AG09309 (cell line): Measurements from ENCODE around the gene ZFR.
"Not testable (repeated sequence)": the region's sequence is repeated elsewhere in the genome, so short reads cannot be mapped to it uniquely, and the experiment has no call there.

Experiments used
- DNase-seq: peaks from one replicate; pipeline ENCODE4 v3.0.0-alpha.2; 2010; ENCODE audit warnings: low read depth
- H3K4me3 ChIP-seq: 2 replicates; pipeline ENCODE4 v1.5.1; 2011; ENCODE audit warnings: mild to moderate bottlenecking, low read depth, low read length, moderate library complexity; ENCODE audit not compliant: control insufficient read depth
- CTCF ChIP-seq: IDR thresholded peaks from 2 replicates; pipeline ENCODE4 v1.5.1; 2011; ENCODE audit warnings: mild to moderate bottlenecking, low read depth, low read length, inconsistent platforms; ENCODE audit not compliant: insufficient read depth, control insufficient read depth; ENCODE audit errors: missing control alignments

The ZFR gene

GRCh38 chr5:32369542-32370155 lies 74.9 kb downstream of the ZFR start:
- no peak overlapping the region for H3K4me3 ChIP-seq
- no peak for DNase-seq
- TF ChIP-seq CTCF = no peak

- no peak for TF ChIP-seq CTCF
- no peak for DNase-seq
- no peak overlapping the region for H3K4me3 ChIP-seq
Observed at GRCh38 chr5:32369032-32369431, 75.5 kb downstream of the ZFR start.

DNA sequence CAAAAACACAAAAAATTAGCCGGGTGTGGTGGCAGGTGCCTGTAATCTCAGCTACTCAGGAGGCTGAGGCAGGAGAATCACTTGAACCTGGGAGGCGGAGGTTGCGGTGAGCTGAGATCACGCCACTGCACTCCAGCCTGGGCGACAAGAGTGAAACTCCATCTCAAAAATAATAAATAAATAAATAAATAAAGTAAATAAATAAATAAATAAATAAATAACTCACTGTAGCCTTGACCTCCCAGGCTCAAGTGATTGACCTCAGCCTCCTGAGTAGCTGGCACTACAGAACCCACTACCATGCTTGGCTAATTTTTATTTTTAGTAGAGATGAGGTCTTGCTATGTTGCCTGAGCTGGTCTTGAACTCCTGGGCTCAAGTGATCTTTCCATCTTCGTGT lies 77.3 kb downstream of the ZFR start:
- H3K4me3 ChIP-seq, DNase-seq: not testable (repeated sequence)

DNA sequence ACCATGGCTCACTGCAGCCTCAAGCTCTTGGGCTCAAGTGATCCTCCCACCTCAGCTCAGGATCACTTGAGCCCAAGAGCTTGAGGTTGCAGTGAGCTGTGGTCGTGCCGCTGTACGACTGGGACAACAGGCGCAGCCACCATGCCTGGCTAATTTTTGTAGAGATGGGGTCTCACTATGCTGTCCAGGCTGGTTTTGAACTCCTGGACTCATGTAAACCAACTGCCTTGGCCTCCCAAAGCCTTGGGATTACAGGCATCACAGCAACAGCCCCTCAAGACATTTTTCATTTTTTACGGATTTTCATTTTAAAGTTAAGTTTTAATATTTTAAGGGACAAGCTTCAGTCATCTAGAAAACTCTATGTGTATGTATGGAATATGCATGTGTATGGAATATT lies 78.9 kb downstream of the ZFR start:
- TF ChIP-seq CTCF = no peak
- DNase-seq = no peak
- H3K4me3 ChIP-seq = no peak overlapping the region

GRCh38 chr5:32363030-32363429 lies 81.5 kb downstream of the ZFR start:
- no peak for DNase-seq
- no peak for TF ChIP-seq CTCF
- H3K4me3 ChIP-seq = no peak overlapping the region

DNA sequence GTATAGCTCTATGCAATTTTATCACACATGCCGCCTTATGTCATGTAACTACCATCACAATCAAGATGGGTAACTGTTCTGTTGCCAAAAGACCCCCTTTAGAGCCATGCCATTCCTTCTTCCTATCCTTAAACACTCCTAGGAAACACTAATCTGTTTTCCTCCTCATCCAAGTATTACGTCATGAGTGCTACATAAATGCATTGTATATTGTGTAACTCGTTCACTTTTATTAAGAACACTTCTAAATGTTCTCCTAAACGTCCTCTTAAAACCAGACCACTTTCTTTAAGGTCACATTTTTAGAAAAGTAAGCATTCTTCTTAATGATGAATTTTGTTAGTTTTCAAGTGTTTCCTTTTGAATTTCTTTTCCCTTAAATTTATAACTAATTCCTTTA lies 82.0 kb downstream of the ZFR start:
- no peak overlapping the region for H3K4me3 ChIP-seq
- no peak for TF ChIP-seq CTCF
- no peak for DNase-seq

- TF ChIP-seq CTCF = no peak
- no peak for DNase-seq
- no peak overlapping the region for H3K4me3 ChIP-seq
Observed at GRCh38 chr5:32360906-32361305, 83.6 kb downstream of the ZFR start.
